GM20431 (cell line): ENCODE results near the gene OR2T2.
"Not testable (repeated sequence)": the region's sequence is repeated elsewhere in the genome, so short reads cannot be mapped to it uniquely, and the experiment has no call there.

Experiments
- in situ Hi-C: fragments of 300-500 bp; cut with MseI, MboI; formaldehyde crosslinking; loops from one replicate; pipeline ENCODE4 v1.15.0; 2020; ENCODE audit warnings: low sequenced_read_pairs; ENCODE audit not compliant: unreplicated experiment

OR2T2 gene, protein sequence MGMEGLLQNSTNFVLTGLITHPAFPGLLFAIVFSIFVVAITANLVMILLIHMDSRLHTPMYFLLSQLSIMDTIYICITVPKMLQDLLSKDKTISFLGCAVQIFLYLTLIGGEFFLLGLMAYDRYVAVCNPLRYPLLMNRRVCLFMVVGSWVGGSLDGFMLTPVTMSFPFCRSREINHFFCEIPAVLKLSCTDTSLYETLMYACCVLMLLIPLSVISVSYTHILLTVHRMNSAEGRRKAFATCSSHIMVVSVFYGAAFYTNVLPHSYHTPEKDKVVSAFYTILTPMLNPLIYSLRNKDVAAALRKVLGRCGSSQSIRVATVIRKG

DNA sequence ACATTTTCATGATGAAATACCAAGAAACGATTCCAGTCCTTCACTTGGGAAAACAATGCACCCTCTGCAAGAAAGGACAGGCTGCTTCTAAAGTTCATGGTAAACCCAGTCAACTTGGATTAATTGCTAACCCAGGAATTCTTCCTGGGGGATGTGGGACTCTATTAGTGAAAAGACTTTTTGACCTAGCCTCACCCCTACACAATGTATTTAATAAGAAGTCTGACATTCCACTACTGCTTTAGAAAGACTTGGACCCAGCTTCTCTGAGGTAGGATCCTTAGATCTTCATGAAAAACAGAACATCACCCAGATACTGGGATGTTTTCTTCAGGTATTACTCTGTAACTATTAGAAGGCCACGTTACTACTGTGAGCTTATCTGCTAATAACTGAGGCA is at the start of gene OR2T2:
Gene OR2T2, plus strand, starts transcription at position 239 of the 400 bp plus-strand sequence. CDS start 7,161 bp downstream, outside the sequence.
- in situ Hi-C loops, result not testable (repeated sequence)

DNA sequence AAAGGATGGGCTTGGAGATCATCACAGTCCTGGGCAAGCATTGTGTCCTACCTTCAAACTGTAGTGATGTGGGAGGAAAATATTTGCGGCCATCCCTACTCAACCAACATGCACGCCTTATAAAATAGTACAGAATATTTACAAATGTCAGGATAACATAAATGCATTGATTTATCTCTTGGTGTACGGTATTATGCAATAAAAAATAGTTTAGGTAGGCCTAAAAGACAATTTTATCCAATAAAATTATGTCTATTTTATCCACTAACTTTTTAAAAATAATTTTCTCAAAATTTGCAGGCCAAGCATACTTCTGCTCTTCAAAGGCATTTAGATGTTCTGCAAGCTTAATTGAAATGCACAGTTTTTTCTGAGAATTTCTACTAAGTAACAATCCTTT is 42.7 kb upstream of the OR2T2 start, which contains the start of gene OR2T1:
Gene OR2T1, plus strand, starts transcription at position 301 of the 400 bp plus-strand sequence. CDS start 3,100 bp downstream, outside the sequence.
- in situ Hi-C loops, result no loop called here

DNA sequence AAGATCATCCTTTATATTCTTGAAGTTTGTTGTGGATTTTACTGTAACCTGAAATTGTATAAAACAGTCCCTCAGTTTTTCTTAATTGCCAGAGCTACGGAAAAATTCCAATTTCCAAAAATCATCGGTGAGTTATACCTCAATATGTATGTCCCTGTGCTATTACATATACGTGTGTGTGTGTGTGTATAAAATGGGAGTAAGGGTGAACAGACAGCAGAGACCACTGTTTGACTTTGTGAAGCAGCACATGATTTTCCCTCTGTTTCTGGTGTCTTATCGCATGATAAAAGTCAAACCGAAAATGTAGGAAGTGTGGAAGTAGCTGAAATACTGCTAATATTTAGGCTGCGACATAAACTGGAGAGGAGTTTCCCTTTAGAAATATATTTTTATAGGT is 41.4 kb upstream of the OR2T2 start:
- in situ Hi-C loops, result no loop called here

DNA sequence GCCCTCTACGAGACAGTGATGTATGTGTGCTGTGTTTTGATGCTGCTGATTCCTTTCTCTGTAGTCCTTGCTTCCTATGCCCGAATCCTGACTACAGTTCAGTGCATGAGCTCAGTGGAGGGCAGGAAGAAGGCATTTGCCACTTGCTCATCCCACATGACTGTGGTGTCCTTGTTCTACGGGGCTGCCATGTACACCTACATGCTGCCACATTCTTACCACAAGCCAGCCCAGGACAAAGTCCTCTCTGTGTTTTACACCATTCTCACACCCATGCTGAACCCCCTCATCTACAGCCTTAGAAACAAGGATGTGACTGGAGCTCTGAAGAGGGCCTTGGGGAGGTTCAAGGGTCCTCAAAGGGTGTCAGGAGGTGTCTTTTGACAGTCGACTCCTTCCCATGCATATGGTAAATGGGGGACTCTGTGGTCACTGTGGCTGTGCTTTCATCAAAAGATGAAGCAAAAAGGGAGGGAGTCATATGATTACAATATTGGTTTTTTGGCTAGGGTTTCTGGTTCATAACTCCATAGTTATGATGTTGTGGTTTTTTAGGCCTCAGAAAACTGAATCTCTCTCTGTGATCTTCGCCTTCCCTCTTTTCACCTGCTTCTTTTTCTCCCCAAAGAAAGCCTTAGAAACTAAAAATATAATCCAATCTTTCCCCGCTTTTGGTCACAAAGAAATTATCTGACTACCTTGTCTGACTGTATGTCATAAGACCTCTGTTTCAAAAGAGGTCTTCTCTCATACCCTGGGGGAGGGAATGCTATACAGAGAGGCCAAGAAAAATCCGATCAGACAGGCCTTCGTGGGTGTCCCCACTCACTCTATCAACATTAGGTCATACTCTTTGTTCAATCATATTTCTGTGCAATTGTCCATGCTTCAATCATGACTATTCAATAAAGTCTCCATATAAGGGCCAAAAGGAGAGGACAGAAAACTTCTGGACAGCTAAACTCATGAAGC is 38.4 kb upstream of the OR2T2 start:
- in situ Hi-C loops, result no loop called here

DNA sequence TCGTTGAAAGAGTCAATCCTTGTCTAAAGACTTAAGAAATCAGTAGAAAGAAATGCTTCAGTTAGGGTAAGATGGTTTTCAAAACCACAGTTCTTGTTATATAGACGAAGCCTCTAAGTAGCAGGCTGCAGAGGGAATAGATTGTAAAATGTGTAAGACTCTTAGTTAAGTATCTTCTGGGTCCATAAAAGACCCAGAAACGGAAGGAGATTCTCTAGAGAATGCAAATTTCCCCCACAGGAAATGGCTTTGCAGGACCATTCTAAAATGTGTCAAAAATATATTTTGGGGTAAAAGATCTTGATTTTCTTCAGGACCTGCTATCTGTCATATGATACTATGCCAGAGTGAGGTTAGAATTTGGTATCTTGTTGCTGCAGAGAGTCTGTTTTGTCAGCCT is 29.2 kb upstream of the OR2T2 start:
- in situ Hi-C loops, result no loop called here

DNA sequence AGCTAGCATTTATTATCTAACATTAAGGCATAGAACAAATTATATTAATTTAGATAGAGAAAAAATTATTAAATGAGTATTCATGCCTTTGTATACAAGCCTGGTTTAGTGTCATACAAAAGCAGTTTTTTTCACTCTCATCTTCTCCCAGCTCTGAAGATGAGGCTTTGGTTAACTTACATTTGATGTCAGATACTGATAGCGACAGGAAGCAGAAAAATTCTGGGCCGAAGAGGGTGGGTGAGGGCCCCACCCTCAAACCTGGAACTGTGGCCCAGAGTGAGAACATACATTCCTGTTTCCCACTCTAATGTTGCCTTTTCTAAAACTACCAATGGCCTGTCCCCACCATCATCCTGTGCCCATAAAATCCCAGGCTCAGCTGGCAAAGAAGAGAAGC is 27.6 kb upstream of the OR2T2 start:
- in situ Hi-C loops, result no loop called here

DNA sequence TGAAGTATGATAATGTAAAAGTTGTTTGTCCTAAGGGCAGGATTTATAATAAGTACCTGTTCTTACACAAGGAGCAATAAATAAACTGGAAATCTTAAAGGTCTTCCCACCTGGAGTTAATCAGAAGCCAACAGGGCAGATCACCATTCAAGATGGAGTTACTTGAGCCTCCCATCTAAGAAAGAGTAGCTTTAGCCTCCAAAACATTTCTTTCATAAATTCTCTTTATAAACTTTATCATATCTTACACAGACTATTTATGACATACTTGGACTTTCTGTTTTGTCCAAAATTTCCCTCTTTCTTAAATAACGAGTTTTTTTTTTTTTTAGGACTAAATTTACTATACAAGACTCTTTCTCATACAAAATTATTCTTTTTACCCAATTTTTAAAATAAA is 24.1 kb upstream of the OR2T2 start:
- in situ Hi-C loops, result no loop called here

DNA sequence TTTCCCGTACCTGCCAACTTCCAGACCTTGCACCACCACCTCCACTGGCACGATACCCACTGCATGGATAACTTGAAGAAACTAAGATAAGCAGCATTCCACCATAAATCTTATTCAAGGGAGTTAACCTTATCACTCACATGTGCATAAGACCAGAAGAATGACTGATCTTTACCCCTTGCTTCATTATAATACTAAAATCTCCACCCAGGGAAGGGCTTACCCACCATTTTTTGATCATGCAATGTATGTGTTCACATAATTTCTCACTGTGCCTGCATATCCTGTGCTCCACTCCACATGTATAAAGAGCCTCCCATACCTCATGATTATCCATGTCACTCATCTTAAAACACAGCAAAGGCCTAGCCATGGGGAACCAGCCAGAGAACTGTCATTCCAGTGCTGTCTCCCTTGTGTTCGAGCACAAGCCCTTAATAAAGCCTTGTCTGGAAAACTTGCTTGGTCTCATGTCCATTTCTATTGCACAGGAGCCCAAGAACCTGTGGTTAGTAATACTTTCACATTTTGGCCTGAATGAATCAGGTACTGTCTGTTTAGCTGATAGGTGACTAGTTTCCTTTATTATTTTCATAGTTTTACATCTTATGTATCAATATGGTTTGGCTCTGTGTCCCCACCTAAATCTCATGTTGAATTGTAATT is 17.8 kb upstream of the OR2T2 start:
- in situ Hi-C loops, result not testable (repeated sequence)

DNA sequence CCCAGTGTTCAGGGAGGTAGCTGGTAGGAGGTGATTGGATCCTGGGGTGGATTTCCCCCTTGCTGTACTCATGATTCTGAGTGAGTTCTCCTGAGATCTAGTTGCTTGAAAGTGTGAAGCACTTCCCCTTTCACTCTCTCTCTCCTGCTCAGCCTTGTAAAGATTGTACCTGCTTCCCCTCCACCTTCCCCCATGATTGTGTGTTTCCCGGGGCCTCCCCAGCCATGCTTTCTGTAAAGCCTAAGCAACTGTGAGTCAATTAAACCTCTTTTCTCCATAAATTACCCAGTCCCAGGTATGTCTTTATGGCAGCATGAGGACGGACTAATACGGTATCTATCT is 17.3 kb upstream of the OR2T2 start:
- in situ Hi-C loops, result not testable (repeated sequence)

DNA sequence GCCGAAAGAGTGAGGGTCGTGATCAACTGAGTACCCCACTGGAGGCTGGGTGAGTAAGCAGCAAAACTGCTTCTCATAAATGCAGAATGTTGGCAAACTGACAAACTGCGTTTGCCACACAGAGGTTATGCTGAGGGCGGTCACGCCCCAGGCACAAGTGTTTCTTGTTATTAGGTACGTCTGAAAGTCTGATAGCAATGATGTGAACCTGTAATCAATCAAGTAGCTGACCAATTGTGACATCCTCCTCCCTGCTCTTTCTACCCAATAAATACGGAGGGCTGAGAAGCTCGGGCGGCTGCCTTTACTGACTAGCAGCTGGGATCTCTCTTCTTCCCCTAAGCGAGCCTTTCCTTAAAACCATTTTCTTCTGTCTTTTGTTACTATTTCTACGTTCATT is 13.8 kb upstream of the OR2T2 start:
- in situ Hi-C loops, result not testable (repeated sequence)

DNA sequence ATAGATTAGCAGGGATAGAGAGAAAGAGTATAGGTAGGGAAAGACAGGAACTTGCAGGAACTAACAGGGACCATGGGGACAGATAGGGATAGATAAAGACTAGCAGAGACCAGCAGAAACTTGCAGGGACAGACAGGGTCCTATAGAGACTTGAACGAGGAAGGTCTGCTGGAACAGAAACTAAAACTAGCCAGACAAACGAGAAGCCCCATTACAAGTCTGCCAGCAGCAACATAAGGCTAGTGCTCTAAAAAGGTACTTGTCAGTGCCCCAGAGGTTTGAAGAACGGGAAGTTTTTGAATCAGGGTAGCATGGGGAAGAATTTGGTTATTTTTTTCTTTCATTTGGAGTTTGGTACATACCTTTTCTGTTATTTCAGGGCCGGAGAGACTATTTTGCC is 13.2 kb upstream of the OR2T2 start:
- in situ Hi-C loops, result not testable (repeated sequence)

DNA sequence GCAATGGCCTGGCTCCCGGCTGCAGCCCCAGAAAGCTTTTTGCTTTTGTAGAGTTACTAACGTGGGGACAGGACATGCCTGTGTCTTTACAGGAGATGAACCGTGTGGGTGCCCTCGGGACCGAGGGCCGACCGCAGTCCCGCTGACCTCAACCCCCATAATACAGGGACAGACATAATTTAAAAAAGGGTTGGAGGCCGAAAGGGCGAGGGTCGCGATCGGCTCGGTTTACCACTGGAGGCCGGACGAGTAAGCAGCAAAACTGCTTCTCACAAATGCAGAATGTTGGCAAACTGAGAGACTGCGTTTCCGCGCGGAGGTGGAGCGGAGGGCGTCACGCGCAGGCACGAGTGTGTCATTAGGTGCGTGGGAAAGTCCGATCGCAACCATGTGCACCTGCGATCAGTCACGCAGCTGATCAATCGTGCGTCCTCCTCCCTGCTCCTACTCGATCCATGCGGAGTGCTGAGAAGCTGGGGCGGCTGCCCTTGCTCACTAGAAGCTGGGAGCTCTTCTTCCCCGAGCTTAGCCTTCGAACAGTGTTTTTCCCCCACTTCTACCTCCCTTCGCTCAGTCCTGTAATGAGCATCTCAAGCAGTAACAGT is 11.5 kb upstream of the OR2T2 start:
- in situ Hi-C loops, result not testable (repeated sequence)

DNA sequence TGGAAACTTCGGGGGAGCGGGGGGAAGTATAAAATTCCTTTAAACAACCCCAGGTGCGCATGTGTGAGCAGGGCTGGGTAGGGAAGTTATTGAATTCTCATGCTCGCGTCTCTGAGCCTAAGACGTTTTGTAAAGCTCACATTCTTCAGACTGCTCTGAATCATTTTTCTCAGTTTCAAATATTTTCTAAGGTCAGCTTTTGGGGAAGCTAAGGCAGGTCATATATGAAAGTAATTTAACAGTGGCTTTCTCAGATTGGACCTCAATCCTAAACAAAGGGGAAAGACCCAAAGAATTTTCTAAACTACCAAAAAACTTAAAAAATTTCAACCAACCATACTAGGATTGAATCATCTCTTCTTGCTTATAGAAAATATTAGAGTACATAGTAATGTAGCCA is 10.5 kb upstream of the OR2T2 start:
- in situ Hi-C loops, result not testable (repeated sequence)

DNA sequence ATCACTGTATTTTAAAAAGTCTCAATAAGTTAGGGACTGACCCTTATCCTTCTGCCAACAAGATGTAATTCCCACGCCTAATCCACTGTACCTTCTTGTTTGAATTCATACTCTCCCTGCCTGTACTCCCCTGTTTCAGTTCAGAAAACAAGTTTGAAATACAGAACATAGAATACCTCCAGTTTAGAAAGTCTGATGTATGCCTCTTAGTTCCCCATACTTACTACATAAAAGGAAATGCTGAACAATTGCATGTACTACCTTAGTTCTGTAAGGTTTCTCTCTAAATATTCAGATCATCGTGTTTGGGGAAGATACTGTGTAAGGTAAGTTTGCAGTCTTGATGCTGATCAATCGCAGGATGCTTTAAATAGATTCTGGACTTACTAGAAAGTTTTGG is 9.1 kb upstream of the OR2T2 start:
- in situ Hi-C loops, result not testable (repeated sequence)

DNA sequence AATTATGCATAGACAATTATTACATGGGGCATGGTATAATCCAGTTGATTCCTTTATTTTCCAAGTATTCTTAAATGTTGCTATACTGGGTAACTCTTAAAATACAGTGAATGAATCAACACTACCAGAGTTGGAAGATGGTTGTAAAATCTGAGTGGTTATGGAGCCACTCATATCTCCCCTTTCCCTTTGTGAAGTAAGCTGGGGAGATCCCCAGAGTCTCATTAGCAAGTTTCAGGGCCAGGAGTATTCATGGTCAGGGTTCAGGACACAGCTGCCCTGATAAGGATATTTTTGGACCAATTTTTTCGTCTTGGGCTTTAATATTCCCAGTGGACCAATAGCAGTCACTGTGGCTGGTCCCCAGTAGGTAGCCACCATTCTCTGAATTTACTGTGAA is 6.8 kb upstream of the OR2T2 start:
- in situ Hi-C loops, result not testable (repeated sequence)

DNA sequence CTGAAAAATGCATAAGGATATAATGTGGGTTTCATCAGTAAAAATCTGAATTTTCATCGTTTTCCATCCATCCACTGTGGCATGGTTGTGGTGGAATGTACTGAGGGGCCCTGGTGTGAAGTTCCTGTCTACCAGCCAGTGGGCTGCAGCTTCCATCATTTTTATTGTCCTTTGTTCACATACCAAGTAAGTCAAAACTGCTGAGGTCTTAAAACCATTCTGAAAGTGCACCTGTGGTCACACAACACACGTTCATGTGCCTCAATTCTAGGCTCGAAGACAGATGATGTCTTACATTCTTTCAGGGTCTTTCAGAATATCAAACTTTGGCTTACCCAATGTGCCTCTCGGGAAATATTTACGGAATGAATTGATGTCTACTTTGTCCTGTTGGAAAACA is 6.2 kb upstream of the OR2T2 start:
- in situ Hi-C loops, result not testable (repeated sequence)

DNA sequence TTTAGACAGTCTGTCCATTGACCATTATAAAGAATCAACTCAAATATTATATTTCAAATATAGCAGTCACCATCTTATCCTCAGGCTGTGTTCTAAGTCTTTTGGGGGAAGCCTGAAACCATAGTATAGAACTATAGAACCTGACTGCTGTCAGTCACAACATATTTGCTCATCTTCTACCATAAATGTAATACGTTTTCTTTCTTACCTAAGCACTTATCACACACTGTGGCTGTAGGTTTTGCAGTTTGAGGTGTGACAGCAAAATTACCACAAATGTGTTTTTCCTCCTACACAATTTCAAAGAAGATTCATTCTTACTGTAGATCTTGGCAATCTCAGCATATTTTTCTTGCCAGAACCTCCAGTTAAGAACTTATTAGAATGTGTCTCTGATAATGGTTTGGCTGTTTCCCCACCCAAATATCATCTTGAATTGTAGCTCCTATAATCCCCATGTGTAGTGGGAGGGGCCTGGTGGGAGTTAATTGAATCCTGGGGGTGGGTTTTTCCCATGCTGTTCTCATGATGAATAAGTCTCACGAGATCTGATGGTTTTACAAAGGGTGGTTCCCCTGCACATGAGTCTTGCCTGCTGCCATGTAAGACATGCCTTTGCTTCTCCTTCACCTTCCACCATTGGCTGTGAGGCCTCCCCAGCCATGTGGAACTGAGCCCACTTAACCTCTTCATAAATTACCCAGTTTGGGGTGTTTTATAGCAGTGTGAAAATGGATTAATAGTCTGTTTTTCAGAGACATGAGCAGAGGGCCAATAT is 2.7 kb upstream of the OR2T2 start:
- in situ Hi-C loops, result not testable (repeated sequence)

DNA sequence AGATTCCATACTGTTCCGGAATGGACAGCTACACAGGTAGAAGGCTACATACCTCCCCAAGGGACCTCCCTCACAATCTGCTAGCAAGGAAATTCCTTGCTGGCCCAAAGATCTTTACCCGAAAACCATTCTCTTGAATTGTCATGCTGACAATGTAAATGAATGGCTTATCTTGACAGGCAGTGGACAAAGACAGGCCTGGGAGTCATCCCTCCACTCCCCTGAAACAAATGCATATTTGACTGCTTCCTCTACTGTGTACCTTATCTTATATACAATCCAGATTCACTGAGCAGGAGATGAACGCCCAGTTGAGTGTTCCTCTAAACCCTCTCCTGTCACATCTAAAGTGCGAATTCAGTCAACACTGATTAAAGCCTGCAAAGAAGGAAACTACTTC is 834 bp upstream of the OR2T2 start:
- in situ Hi-C loops, result not testable (repeated sequence)

DNA sequence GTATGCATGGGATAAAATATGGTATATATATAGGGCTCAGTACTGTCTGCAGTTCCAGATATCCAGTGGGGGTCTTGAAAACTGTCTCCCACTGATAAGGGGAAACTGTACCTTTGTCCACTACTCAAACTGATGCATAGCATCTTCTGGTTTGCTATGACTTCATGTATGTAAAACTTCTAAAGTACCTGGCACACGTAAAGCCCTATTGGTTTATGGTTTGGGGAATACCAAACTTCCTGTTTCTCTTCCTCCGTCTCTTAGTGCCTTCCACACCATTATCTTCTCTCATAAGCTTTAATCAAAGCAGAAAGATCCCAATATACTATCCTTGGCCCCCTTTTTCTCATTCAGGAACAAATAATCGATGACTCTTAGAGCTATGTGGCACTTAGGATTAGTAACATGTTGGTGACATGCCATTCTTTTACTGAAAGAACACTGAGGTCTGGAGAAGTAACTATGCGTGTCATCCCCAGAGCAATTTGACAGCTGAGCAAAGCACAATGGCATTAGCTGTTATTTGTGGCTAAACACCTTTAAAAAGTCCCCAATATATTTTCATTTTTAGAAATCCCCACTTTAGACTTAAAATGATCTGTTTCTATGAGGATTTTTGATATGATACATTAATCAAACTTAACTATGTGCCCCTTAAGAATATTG is 3.1 kb downstream of the OR2T2 start:
- in situ Hi-C loops, result not testable (repeated sequence)
